ENCODE measurements around the gene CCL5. TPM values are rescaled to one million over a fixed set of nuclear protein-coding genes. Genes with fewer than 3 reads are reported as not detected.

Gene CCL5
- total and polyA plus RNA-seq, 7 donors = 0.38 to 2.6 (median 0.77) TPM

- no peak for TF ChIP-seq CTCF (IDR thresholded peaks at IDR 0.05)
- no peaks in the 10 kb centered on the region for H3K4me1 ChIP-seq
- no peaks in the 10 kb centered on the region for H3K36me3 ChIP-seq (ENCODE audit: insufficient read depth in 1 of 2, low read depth in 1 of 2)
- H3K4me3 ChIP-seq = no peak overlapping the region
- 74 to 87% (median 80%) methylated on average over 4 of the region's 4 CpGs for WGBS, 3 donors
- DNase-seq (no peak), ATAC-seq (no peak)
- no peak overlapping the region for H3K27ac ChIP-seq
- intact Hi-C loops (cut with DNase I) = no loop called here
- H3K9me3 ChIP-seq = no peaks in the 10 kb centered on the region
- H3K27me3 ChIP-seq (ENCODE audit: insufficient read depth in 3 of 3, low read length in 2 of 3) = no peaks in the 10 kb centered on the region
These were observed 11.1 kb upstream of the CCL5 start for GRCh38 chr17:35891269-35891668.

GRCh38 chr17:35890774-35891155 is 10.6 kb upstream of the CCL5 start:
- DNase-seq = no peak
- Histone ChIP-seq H3K27ac (no peak overlapping the region), H3K27me3 (ENCODE audit: insufficient read depth in 3 of 3, low read length in 2 of 3) (no peaks in the 10 kb centered on the region), H3K4me3 (no peak overlapping the region), H3K4me1 (no peaks in the 10 kb centered on the region), H3K9me3 (no peaks in the 10 kb centered on the region), H3K36me3 (ENCODE audit: insufficient read depth in 1 of 2, low read depth in 1 of 2) (no peaks in the 10 kb centered on the region)
- no peak for TF ChIP-seq CTCF (IDR thresholded peaks at IDR 0.05)
- ATAC-seq = no peak
- intact Hi-C loops (cut with DNase I) = no loop called here
- WGBS, 3 donors = 35 to 48% (median 42%) methylated on average over 4 of the region's 4 CpGs

- no peaks in the 10 kb centered on the region for H3K36me3 ChIP-seq (ENCODE audit: insufficient read depth in 1 of 2, low read depth in 1 of 2)
- H3K4me3 ChIP-seq = no peak overlapping the region
- DNase-seq (no peak), ATAC-seq (no peak)
- no peak for TF ChIP-seq CTCF (IDR thresholded peaks at IDR 0.05)
- no peaks in the 10 kb centered on the region for H3K4me1 ChIP-seq
- no peak overlapping the region for H3K27ac ChIP-seq
- WGBS, 3 donors = 61 to 83% (median 75%) methylated on average over 2 of the region's 2 CpGs
- H3K9me3 ChIP-seq = no peaks in the 10 kb centered on the region
- intact Hi-C loops (cut with DNase I) = no loop called here
- H3K27me3 ChIP-seq (ENCODE audit: insufficient read depth in 3 of 3, low read length in 2 of 3) = no peaks in the 10 kb centered on the region
These were observed 9.9 kb upstream of the CCL5 start for GRCh38 chr17:35889818-35890773.

GRCh38 chr17:35889241-35889640 is 9.1 kb upstream of the CCL5 start:
- Histone ChIP-seq H3K27me3 (ENCODE audit: insufficient read depth in 3 of 3, low read length in 2 of 3) (no peaks in the 10 kb centered on the region), H3K9me3 (no peaks in the 10 kb centered on the region), H3K36me3 (ENCODE audit: insufficient read depth in 1 of 2, low read depth in 1 of 2) (no peaks in the 10 kb centered on the region), H3K4me1 (no peaks in the 10 kb centered on the region), H3K27ac (no peak overlapping the region), H3K4me3 (no peak overlapping the region)
- DNase-seq (no peak), ATAC-seq (no peak)
- TF ChIP-seq CTCF (IDR thresholded peaks at IDR 0.05) = no peak
- intact Hi-C loops (cut with DNase I) = no loop called here
- WGBS, 3 donors = 82 to 89% (median 85%) methylated on average over 2 of the region's 2 CpGs
